OCI-LY1 (cell line): ENCODE data around the gene TEDC2.
"Not testable (repeated sequence)": the region's sequence is repeated elsewhere in the genome, so short reads cannot be mapped to it uniquely, and the experiment has no call there.

ENCODE experiments used
- EZH2 ChIP-seq: fragments of 200-600 bp; sonication (generic), shearing (Covaris generic); IDR thresholded peaks from 2 replicates; pipeline ENCODE4 v1.8.0; 2017; ENCODE audit warnings: borderline replicate concordance, mixed run types, mild to moderate bottlenecking, antibody characterized with exemption, low read length, moderate library complexity, mixed read lengths
- TF ChIP-seq, protein P1 (sequence below): fragments of 200-600 bp; sonication (generic), shearing (Covaris generic); IDR thresholded peaks from 2 replicates; pipeline ENCODE4 v1.5.1; 2017; ENCODE audit warnings: mild to moderate bottlenecking, antibody characterized with exemption, low read length, moderate library complexity, mixed read lengths

DNA sequence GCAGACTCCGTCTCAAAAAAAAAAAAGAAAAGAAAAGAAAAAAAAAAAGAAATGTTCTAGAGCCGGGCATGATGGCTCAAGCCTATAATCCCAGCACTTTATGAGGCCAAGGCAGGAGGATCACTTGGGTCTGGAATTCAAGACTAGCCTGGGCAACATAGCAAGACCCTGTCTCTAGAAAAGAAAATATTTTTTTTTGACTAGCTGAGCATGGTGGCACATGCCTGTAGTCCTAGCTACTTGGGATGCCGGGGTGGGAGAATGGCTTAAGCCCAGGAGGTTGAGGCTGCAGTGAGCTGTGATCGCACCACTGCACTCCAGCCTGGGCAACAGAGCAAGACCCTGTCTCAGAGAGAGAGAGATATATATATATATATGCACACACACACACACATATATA is 24.7 kb upstream of the TEDC2 start:
- TF ChIP-seq, protein P1, sequence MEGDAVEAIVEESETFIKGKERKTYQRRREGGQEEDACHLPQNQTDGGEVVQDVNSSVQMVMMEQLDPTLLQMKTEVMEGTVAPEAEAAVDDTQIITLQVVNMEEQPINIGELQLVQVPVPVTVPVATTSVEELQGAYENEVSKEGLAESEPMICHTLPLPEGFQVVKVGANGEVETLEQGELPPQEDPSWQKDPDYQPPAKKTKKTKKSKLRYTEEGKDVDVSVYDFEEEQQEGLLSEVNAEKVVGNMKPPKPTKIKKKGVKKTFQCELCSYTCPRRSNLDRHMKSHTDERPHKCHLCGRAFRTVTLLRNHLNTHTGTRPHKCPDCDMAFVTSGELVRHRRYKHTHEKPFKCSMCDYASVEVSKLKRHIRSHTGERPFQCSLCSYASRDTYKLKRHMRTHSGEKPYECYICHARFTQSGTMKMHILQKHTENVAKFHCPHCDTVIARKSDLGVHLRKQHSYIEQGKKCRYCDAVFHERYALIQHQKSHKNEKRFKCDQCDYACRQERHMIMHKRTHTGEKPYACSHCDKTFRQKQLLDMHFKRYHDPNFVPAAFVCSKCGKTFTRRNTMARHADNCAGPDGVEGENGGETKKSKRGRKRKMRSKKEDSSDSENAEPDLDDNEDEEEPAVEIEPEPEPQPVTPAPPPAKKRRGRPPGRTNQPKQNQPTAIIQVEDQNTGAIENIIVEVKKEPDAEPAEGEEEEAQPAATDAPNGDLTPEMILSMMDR = not testable (repeated sequence)
- TF ChIP-seq EZH2 = not testable (repeated sequence)
